CD4-positive, alpha-beta T cell treated with Interleukin-10 for 1 hour (primary cell): ENCODE results near the gene CLEC1B.
"Not testable (repeated sequence)": the region's sequence is repeated elsewhere in the genome, so short reads cannot be mapped to it uniquely, and the experiment has no call there.

Experiments
- DNase-seq: peaks from one replicate; pipeline ENCODE4 v3.0.0-alpha.2; 2020

The CLEC1B gene

DNA sequence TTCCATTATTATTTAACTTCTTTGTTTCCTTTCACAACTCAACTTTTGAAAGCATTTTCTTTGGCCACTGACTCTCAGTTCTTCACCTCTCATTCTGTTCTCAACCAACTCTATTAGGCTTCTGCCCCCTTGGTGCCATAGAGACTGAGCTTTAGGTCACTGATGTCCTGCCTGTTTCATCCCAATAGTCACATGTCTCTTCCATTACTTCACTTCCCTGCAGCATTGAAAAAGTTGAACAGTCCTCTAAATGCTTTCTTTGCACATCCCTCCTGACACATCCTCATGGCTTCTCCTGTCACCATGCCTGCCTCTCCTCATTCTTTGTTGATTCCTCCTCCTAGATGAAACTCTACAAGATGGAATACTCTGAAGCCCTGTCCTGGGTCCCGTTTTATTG is 25.0 kb downstream of the CLEC1B start:
- no peak for DNase-seq

DNA sequence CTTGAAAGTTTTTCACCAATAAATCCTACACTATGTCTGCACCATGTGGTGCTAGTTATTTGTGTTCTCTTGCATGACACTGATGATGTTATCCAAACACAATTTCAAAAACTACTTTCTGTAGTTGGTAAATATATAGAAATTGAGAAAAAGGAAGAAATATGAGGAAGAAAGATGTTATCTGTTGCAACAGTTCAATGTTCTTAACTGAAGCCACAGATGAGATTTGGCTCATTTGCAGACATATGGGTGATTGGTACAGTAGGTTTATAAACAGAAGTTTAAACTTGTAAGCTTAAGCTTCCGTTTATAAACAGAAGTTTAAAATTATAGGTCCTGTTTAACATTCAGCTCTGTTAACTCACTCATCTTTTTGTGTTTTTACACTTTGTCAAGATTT is 27.7 kb downstream of the CLEC1B start, which contains the start of gene CLEC12A:
Gene CLEC12A, plus strand, starts transcription at position 229 of the 400 bp plus-strand sequence. CDS start 188 bp downstream, outside the sequence.
- no peak for DNase-seq

GRCh38 chr12:9969673-9970072 is 29.2 kb downstream of the CLEC1B start:
- no peak for DNase-seq

DNA sequence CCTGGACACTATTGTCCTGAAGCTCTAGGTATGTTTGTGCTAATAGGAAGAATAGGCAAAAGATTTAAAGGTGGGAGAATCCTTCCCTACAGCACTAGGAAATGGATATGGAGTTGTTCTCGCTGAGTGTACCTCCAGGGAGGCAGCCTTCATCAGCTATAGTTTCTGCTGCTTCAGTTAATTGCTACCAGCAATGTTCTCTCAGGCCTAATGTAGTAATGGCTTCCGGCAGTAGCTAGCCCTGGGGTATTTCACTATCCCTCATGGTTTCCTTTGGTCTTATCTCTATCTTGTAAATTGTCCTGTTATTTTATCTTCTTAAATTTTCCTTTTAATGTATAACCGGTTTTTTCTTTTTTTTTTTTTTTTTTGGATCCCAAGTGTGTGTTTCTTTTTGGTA is 37.0 kb downstream of the CLEC1B start:
- no peak for DNase-seq

GRCh38 chr12:9961106-9961505 is 37.8 kb downstream of the CLEC1B start:
- no peak for DNase-seq

- DNase-seq = no peak
These were observed 38.3 kb downstream of the CLEC1B start for GRCh38 chr12:9960590-9960989.

- DNase-seq = peak; percentile 46
These were observed 41.1 kb downstream of the CLEC1B start for GRCh38 chr12:9957834-9958233.

DNA sequence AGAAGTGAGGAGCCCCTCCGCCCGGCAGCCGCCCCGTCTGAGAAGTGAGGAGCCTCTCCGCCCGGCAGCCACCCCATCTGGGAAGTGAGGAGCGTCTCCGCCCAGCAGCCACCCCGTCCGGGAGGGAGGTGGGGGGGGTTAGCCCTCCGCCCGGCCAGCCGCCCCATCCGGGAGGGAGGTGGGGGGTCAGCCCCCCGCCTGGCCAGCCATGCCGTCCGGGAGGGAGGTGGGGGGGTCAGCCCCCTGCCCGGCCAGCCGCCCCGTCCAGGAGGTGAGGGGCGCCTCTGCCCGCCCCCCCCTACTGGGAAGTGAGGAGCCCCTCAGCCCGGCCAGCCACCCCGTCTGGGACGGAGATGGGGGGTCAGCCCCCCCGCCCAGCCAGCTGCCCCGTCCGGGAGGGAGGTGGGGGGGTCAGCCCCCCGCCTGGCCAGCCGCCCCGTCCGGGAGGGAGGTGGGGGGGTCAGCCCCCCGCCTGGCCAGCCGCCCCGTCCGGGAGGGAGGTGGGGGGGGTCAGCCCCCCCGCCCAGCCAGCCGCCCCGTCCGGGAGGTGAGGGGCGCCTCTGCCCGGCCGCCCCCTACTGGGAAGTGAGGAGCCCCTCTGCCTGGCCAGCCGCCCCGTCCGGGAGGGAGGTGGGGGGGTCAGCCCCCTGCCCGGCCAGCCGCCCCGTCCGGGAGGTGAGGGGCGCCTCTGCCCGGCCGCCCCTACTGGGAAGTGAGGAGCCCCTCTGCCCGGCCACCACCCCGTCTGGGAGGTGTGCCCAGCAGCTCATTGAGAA is 45.8 kb downstream of the CLEC1B start:
- DNase-seq = not testable (repeated sequence)

GRCh38 chr12:9951026-9951675 is 47.8 kb downstream of the CLEC1B start:
- peak; percentile 55 for DNase-seq

GRCh38 chr12:9948606-9949296 is 50.2 kb downstream of the CLEC1B start:
- peak; percentile 32 for DNase-seq

DNA sequence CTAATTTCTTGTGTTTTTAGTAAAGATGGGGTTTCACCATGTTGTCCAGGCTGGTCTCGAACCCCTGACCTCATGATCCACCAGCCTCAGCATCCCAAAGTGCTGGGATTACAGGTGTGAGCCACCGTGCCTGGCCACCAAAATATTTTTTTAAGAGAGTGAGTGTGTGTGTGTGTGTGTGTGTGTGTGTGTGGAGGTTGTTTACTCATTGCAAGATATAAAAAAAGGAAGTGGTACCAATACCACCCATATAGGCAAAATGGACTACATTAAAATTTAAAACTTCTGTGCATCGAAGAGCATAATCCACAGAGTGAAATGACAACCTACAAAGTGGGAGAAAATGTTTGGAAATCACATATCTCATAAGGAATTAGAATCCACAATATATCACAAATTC is 51.2 kb downstream of the CLEC1B start:
- no peak for DNase-seq

DNA sequence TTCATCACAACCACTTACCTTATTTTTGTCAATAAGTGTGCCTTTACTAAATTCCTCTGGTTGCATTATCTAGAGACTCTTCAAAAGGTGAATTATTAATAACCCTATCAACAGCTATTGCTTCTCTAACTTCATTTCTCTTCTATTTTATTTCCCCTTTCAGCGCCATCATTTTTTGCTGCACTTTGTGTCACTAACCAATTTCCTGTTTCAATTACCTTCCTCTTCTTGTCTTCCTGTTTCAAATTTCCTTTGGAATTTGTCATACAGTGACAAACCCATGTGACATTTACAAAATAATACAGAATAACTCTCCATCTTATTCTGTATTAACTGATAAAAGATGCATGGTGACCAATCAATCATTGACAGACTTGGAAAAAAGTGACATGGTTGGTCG is 54.5 kb downstream of the CLEC1B start:
- DNase-seq = no peak

DNA sequence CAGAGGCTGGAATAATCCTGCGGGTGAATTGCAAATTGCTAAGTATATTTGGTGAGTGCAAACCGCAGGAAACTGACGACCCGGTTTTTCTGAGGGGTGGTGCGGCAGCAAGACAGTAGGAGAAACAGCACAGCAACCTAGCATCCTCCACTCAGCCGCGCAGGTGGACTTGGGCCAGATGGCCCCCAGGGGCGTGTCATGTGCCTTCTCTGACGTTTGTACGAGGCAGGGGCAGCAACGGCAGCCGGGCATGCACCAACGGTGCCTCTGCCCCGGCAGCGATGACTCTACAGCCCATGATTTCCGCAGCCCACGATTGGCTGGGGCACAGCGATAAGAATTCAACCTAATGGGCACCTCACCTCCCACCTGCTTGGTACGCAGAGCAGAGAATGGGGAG is 55.7 kb downstream of the CLEC1B start:
- DNase-seq = peak; percentile 10
